Prostate gland (tissue), 2 donors: ENCODE results near the gene PLOD3.

Source experiments
- POLR2A ChIP-seq: fragments of 450-650 bp; IDR thresholded peaks from one replicate; pipeline ENCODE4 v1.6.1; 2016; ENCODE audit warnings: antibody characterized with exemption, mild to moderate bottlenecking
- POLR2AphosphoS5 ChIP-seq: sonication (generic); formaldehyde crosslinking; IDR thresholded peaks from one replicate; pipeline ENCODE4 v1.6.1; 2017; ENCODE audit warnings: antibody characterized with exemption
- TF ChIP-seq, protein P1 (sequence below), 4 experiments: fragments of 200-600 bp in 2 of 4; fragments of 450-650 bp in 2 of 4; sonication (generic) in 2 of 4; IDR thresholded peaks; 1 replicate in 3 of 4; 2 replicates in 1 of 4; pipeline ENCODE4 v1.5.1; 2016 to 2019; ENCODE audit warnings: antibody characterized with exemption in 4 of 4, mild to moderate bottlenecking in 2 of 4, moderate library complexity in 2 of 4

DNA sequence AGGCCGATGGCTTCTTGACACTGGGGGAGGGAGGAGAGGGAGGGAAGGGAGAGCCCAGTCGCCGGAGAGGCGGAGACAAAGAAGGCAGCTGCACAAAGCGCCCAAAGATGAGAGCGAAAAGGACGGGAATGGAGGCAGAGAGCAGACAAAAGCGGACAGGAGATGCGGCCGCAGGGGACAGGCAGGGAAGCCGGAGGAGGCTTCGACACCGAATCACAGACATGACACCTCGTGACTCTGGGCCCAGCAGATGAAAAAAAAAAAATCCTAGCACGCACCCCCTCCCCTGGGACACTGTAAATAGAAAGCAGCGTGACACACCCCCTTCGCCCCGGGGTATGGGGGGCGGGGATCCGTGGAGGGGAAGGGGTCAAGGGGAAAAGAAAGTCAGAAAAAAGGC is 38.3 kb downstream of the PLOD3 start:
- TF ChIP-seq, protein P1, sequence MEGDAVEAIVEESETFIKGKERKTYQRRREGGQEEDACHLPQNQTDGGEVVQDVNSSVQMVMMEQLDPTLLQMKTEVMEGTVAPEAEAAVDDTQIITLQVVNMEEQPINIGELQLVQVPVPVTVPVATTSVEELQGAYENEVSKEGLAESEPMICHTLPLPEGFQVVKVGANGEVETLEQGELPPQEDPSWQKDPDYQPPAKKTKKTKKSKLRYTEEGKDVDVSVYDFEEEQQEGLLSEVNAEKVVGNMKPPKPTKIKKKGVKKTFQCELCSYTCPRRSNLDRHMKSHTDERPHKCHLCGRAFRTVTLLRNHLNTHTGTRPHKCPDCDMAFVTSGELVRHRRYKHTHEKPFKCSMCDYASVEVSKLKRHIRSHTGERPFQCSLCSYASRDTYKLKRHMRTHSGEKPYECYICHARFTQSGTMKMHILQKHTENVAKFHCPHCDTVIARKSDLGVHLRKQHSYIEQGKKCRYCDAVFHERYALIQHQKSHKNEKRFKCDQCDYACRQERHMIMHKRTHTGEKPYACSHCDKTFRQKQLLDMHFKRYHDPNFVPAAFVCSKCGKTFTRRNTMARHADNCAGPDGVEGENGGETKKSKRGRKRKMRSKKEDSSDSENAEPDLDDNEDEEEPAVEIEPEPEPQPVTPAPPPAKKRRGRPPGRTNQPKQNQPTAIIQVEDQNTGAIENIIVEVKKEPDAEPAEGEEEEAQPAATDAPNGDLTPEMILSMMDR (IDR thresholded peaks at IDR 0.05): no peak
- no peak for TF ChIP-seq POLR2AphosphoS5
- no peak for TF ChIP-seq POLR2A
